Ureter (tissue), 1 donor: Measurements from ENCODE around the gene RAD50. TPM values are rescaled to one million over a fixed set of nuclear protein-coding genes. Genes with fewer than 3 reads are reported as not detected.
"Not testable (repeated sequence)": the region's sequence is repeated elsewhere in the genome, so short reads cannot be mapped to it uniquely, and the experiment has no call there.

Experiments
- DNase-seq: peaks from one replicate; pipeline ENCODE4 v3.0.0-alpha.2; 2020; ENCODE audit warnings: low spot score
- total RNA-seq: library from RNA; stranded (reverse); gene quantifications from one replicate; pipeline ENCODE4 v1.2.4, GENCODE V29; 2023
- donor health status: DM: yes; HTN: yes; CAD: no.

Gene RAD50
- total RNA-seq, 1 donor from 2014 or later, result 49.5 TPM

- DNase-seq, result no peak
Observed at GRCh38 chr5:132629230-132629944, 72.6 kb downstream of the RAD50 start.

- DNase-seq, result not testable (repeated sequence)
Observed at GRCh38 chr5:132633587-132633986, 76.8 kb downstream of the RAD50 start.

- DNase-seq, result no peak
Observed at GRCh38 chr5:132635873-132636272, 79.1 kb downstream of the RAD50 start.

- no peak for DNase-seq
Observed at GRCh38 chr5:132637241-132637640, 80.5 kb downstream of the RAD50 start.

GRCh38 chr5:132639706-132640130, 82.9 kb downstream of the RAD50 start:
- no peak for DNase-seq

GRCh38 chr5:132640613-132641012, 83.8 kb downstream of the RAD50 start:
- no peak for DNase-seq

GRCh38 chr5:132641241-132641723, 84.5 kb downstream of the RAD50 start:
- DNase-seq, result no peak

- no peak for DNase-seq
Observed at GRCh38 chr5:132641841-132642240, 85.1 kb downstream of the RAD50 start.

GRCh38 chr5:132644177-132644576, 87.4 kb downstream of the RAD50 start:
- DNase-seq, result no peak

GRCh38 chr5:132646583-132647266, 89.9 kb downstream of the RAD50 start:
- DNase-seq, result no peak

- no peak for DNase-seq
Observed at GRCh38 chr5:132647473-132647872, 90.7 kb downstream of the RAD50 start.

GRCh38 chr5:132648355-132648754, 91.6 kb downstream of the RAD50 start:
- no peak for DNase-seq

- no peak for DNase-seq
Observed at GRCh38 chr5:132651838-132652469, 95.2 kb downstream of the RAD50 start.

- no peak for DNase-seq
Observed at GRCh38 chr5:132653716-132654115, 96.9 kb downstream of the RAD50 start.

- DNase-seq, result no peak
Observed at GRCh38 chr5:132655821-132656773, 99.3 kb downstream of the RAD50 start.

GRCh38 chr5:132656774-132657355, 100.1 kb downstream of the RAD50 start:
- no peak for DNase-seq

- no peak for DNase-seq
Observed at GRCh38 chr5:132657676-132658380, 101.1 kb downstream of the RAD50 start, which contains the start of gene IL13. TSS of gene IL13 (plus strand) at chr5:132658173. CDS start at chr5:132658187, 14 bp downstream.

GRCh38 chr5:132658381-132659302, 101.9 kb downstream of the RAD50 start:
- no peak for DNase-seq
